PFSK-1 (cell line): ENCODE results near the gene MTA3.

Experiments used
- FOXP2 ChIP-seq: optimal IDR thresholded peaks from 2 replicates; pipeline ENCODE3; 2011; ENCODE audit warnings: borderline replicate concordance, control low read depth, inconsistent platforms; ENCODE audit not compliant: insufficient read depth; ENCODE audit errors: extremely low read length, extremely low read depth
- POLR2AphosphoS5 ChIP-seq: IDR thresholded peaks from 2 replicates; pipeline ENCODE4 v1.6.1; 2012; ENCODE audit warnings: low read depth, mild to moderate bottlenecking, control low read depth, low read length, moderate library complexity
- SIN3A ChIP-seq: IDR thresholded peaks from 2 replicates; pipeline ENCODE4 v1.6.1; 2012; ENCODE audit warnings: mild to moderate bottlenecking, low read length, moderate library complexity, borderline replicate concordance; ENCODE audit not compliant: insufficient read depth
- TAF1 ChIP-seq: IDR thresholded peaks from 2 replicates; pipeline ENCODE4 v1.6.1; 2012; ENCODE audit warnings: low read length, control low read depth, borderline replicate concordance; ENCODE audit not compliant: insufficient read depth
- TF ChIP-seq, protein P1 (sequence below), 2 experiments: IDR thresholded peaks; 2 replicates each; pipeline versions ENCODE4 v1.6.1 to v1.8.0; 2011 to 2012; ENCODE audit warnings: low read depth in 2 of 2, low read length in 2 of 2, control low read depth in 1 of 2, inconsistent platforms in 1 of 2, mild to moderate bottlenecking in 1 of 2, moderate library complexity in 1 of 2; ENCODE audit not compliant: insufficient read depth in 1 of 2

The MTA3 gene

DNA sequence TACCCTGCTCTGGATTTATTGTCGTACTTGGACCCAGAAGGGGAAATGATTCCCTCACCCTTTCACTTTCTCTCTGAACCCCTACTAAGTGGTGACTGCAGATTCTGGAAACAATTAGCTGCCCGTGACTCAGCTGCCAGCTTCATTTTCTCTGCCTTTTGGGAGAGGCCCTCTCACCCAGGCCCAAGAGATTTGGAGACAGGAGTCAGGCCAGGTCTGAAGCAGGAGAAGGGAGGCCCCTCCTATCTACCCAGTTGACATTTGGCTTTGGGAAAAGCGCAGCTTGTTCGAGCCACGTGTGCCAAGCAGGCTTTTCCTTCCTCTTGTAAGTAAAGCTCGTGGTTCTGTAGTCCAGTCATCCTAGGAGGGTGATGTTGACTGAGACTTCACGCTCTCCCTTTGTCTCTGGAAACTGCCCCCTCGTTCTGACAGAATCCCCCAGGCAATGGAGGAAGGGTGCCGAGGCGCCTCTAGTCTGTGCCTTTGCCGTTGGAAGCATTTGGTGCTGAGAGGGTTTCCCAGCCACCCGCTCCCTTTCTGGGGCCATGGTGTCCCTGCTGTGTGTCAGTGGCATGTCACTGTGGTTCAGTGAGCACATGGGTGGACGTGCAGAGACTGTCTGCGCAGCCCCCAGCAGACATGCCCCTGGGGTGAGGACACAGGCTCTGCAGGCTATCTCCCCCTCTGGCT, 186.9 kb downstream of the MTA3 start:
- no peak for TF ChIP-seq FOXP2
- TF ChIP-seq, protein P1, sequence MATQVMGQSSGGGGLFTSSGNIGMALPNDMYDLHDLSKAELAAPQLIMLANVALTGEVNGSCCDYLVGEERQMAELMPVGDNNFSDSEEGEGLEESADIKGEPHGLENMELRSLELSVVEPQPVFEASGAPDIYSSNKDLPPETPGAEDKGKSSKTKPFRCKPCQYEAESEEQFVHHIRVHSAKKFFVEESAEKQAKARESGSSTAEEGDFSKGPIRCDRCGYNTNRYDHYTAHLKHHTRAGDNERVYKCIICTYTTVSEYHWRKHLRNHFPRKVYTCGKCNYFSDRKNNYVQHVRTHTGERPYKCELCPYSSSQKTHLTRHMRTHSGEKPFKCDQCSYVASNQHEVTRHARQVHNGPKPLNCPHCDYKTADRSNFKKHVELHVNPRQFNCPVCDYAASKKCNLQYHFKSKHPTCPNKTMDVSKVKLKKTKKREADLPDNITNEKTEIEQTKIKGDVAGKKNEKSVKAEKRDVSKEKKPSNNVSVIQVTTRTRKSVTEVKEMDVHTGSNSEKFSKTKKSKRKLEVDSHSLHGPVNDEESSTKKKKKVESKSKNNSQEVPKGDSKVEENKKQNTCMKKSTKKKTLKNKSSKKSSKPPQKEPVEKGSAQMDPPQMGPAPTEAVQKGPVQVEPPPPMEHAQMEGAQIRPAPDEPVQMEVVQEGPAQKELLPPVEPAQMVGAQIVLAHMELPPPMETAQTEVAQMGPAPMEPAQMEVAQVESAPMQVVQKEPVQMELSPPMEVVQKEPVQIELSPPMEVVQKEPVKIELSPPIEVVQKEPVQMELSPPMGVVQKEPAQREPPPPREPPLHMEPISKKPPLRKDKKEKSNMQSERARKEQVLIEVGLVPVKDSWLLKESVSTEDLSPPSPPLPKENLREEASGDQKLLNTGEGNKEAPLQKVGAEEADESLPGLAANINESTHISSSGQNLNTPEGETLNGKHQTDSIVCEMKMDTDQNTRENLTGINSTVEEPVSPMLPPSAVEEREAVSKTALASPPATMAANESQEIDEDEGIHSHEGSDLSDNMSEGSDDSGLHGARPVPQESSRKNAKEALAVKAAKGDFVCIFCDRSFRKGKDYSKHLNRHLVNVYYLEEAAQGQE (IDR thresholded peaks at IDR 0.05; ENCODE audit: insufficient read depth in 1 of 2, low read depth in 2 of 2, low read length in 2 of 2): no peak

DNA sequence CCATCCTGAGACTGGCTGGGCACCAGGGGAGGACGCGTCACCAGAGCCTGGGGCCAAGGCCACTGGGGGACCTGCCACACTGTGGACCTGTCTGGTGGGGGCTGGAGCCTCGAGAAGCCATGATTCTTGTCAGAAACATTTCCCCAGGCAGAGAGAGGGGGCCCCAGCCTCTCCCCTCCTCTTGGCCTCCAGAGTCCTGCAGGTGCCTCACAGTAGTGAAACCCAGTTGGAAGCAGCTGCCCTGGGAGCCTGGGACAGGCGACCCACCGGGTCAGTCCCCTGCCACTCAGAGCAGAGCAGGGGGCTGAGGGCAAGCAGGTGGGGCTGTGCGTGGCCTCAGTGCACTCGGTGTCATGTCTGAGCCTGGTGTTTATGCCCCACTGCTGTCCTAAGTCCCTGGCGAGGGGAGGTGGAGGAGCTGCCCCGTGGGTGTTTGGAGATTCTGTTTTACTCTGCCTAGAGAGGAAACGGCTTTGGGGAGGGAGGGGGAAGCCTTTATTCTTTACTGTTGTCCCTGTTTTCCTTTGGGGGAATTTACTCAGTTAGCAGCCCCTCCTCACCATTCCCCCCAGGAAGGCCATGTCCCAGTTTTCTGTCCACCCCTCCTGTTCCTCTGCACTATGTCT, 187.8 kb downstream of the MTA3 start:
- TF ChIP-seq, protein P1 (IDR thresholded peaks at IDR 0.05; ENCODE audit: insufficient read depth in 1 of 2, low read depth in 2 of 2, low read length in 2 of 2): no peak
- no peak for TF ChIP-seq SIN3A
- TF ChIP-seq POLR2AphosphoS5: no peak
- TF ChIP-seq TAF1: no peak
- no peak for TF ChIP-seq FOXP2

DNA sequence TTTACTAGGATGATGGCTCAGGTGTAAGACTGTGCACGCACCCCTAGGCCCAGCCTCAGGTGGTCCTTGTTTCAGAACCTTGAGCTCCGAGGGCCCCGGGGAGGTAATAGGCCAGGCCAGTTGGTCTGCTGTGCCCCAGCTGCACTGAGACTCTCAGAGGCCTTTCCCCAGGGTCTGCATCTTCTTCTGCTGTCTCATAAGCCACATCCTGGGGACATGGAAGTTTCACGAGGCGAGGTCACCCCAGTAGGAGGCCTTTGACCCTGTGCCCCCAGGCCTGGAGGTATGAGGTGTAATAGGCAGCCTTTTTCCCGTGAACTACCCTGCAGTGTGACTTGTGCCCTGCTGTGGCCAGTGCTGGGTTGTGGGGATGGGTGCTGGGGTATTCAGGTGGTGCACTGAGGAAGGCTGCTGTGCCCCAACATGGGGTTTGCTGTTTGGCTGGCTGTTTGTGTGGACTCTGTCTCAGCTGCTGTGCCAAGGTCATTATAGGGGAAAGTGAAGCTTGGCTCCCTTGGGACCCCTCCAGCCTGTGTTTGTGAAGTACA, 188.6 kb downstream of the MTA3 start:
- TF ChIP-seq FOXP2 (no peak), TAF1 (no peak), SIN3A (no peak), POLR2AphosphoS5 (no peak)
- TF ChIP-seq, protein P1 (IDR thresholded peaks at IDR 0.05; ENCODE audit: insufficient read depth in 1 of 2, low read depth in 2 of 2, low read length in 2 of 2): no peak

DNA sequence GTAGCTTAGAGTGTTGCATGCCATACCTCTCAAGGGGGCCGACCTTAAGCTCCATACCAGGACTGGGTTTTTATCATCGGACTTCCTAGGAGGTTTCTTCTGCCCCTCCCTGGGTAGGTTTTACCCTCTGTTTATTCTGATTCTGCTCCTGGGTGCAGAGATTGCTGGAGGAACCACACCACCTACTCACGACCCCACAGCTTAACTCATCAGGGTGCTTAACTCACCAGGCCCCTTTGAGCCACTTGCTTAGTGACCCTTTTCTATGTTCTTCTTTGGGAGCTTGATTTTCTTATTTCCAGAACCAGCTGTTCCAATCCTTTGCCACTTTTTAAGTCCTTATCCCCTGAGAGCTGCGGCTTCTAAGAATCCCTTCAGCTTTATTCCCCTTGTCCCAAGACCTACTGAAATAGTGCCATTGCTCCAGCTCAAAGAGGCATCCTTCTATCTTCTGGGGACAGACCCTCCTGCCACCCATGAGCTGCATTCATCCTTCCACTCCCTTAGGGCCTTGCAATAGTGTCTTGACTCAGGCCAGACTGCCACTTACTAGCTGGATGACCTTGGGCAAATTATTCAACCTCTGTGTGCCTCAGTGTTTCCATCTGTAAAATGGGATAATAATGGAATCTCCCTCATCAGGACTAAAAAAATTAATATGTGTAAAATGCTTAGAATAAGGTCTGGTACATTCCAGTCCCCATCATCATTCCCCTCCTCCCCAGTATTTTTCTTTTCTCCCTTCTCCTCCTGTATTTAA, 189.7 kb downstream of the MTA3 start:
- TF ChIP-seq FOXP2: no peak
- TF ChIP-seq, protein P1 (IDR thresholded peaks at IDR 0.05; ENCODE audit: insufficient read depth in 1 of 2, low read depth in 2 of 2, low read length in 2 of 2): no peak
- TF ChIP-seq SIN3A: no peak
- no peak for TF ChIP-seq POLR2AphosphoS5
- no peak for TF ChIP-seq TAF1
